ENCODE measurements around the gene DOC2A. TPM values are rescaled to one million over a fixed set of nuclear protein-coding genes. Genes with fewer than 3 reads are reported as not detected.

Gene DOC2A
- total and polyA plus RNA-seq, 4 donors, result 7.6 to 61.6 (median 37.6) TPM

DNA sequence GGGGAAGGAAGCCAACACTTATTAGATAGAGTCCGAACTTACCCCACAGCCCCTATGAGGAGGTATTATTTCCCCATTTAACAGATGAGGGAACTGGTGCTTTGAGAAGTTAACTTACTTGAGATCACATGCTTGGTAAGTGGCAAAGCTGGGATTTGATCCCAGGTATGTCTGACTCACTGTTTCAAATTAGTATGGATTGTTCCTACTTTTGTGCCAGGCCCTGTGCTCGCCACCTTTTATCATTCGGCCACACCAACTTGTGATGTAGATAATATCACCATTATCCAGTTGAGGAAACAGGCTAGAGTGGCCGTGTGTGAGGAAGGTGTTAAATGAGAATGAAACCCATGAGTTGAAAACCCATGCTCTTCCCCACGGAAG lies 26.1 kb downstream of the DOC2A start:
- Histone ChIP-seq H3K4me3 (ENCODE audit: low read depth, low read length) (no peak overlapping the region), H3K36me3 (ENCODE audit: control insufficient read depth, insufficient read depth, low read length) (peaks cover 92% of the 10 kb centered on the region), H3K9me3 (ENCODE audit: control insufficient read depth, insufficient read depth, low read length) (no peaks in the 10 kb centered on the region), H3K27ac (ENCODE audit: low read depth, low read length) (no peak overlapping the region), H3K4me1 (ENCODE audit: control insufficient read depth, insufficient read depth, low read length) (no peaks in the 10 kb centered on the region), H3K27me3 (ENCODE audit: control insufficient read depth, insufficient read depth, low read length) (no peaks in the 10 kb centered on the region)
- 71% methylated on average over 1 of the region's 5 CpGs for WGBS (ENCODE audit: insufficient coverage)
- DNase-seq (ENCODE audit: low read depth in 4 of 6, low spot score in 6 of 6), result no peak

- Histone ChIP-seq H3K4me3 (ENCODE audit: low read depth, low read length) (no peak overlapping the region), H3K27me3 (ENCODE audit: control insufficient read depth, insufficient read depth, low read length) (no peaks in the 10 kb centered on the region), H3K36me3 (ENCODE audit: control insufficient read depth, insufficient read depth, low read length) (peaks cover 92% of the 10 kb centered on the region), H3K27ac (ENCODE audit: low read depth, low read length) (no peak overlapping the region), H3K4me1 (ENCODE audit: control insufficient read depth, insufficient read depth, low read length) (no peaks in the 10 kb centered on the region), H3K9me3 (ENCODE audit: control insufficient read depth, insufficient read depth, low read length) (no peaks in the 10 kb centered on the region)
- DNase-seq (ENCODE audit: low read depth in 4 of 6, low spot score in 6 of 6), result no peak
- WGBS (ENCODE audit: insufficient coverage), result 90% methylated on average over 4 of the region's 6 CpGs
Measured at GRCh38 chr16:29984137-29984763, 26.6 kb downstream of the DOC2A start.

- no peak for DNase-seq (ENCODE audit: low read depth in 4 of 6, low spot score in 6 of 6)
- no peak overlapping the region for H3K4me3 ChIP-seq (ENCODE audit: low read depth, low read length)
- H3K36me3 ChIP-seq (ENCODE audit: control insufficient read depth, insufficient read depth, low read length), result peaks cover 92% of the 10 kb centered on the region
- H3K27ac ChIP-seq (ENCODE audit: low read depth, low read length), result no peak overlapping the region
- no peaks in the 10 kb centered on the region for H3K9me3 ChIP-seq (ENCODE audit: control insufficient read depth, insufficient read depth, low read length)
- 97% methylated on average over 11 of the region's 12 CpGs for WGBS (ENCODE audit: insufficient coverage)
- H3K27me3 ChIP-seq (ENCODE audit: control insufficient read depth, insufficient read depth, low read length), result no peaks in the 10 kb centered on the region
- no peaks in the 10 kb centered on the region for H3K4me1 ChIP-seq (ENCODE audit: control insufficient read depth, insufficient read depth, low read length)
Measured at GRCh38 chr16:29983420-29984136, 27.2 kb downstream of the DOC2A start.

- 94% methylated on average over 19 of the region's 24 CpGs for WGBS (ENCODE audit: insufficient coverage)
- peaks cover 92% of the 10 kb centered on the region for H3K36me3 ChIP-seq (ENCODE audit: control insufficient read depth, insufficient read depth, low read length)
- no peak for DNase-seq (ENCODE audit: low read depth in 4 of 6, low spot score in 6 of 6)
- H3K4me3 ChIP-seq (ENCODE audit: low read depth, low read length), result no peak overlapping the region
- no peak overlapping the region for H3K27ac ChIP-seq (ENCODE audit: low read depth, low read length)
- no peaks in the 10 kb centered on the region for H3K9me3 ChIP-seq (ENCODE audit: control insufficient read depth, insufficient read depth, low read length)
- peaks cover 4% of the 10 kb centered on the region for H3K4me1 ChIP-seq (ENCODE audit: control insufficient read depth, insufficient read depth, low read length)
- no peaks in the 10 kb centered on the region for H3K27me3 ChIP-seq (ENCODE audit: control insufficient read depth, insufficient read depth, low read length)
Measured at GRCh38 chr16:29982560-29983419, 28.0 kb downstream of the DOC2A start.

DNA sequence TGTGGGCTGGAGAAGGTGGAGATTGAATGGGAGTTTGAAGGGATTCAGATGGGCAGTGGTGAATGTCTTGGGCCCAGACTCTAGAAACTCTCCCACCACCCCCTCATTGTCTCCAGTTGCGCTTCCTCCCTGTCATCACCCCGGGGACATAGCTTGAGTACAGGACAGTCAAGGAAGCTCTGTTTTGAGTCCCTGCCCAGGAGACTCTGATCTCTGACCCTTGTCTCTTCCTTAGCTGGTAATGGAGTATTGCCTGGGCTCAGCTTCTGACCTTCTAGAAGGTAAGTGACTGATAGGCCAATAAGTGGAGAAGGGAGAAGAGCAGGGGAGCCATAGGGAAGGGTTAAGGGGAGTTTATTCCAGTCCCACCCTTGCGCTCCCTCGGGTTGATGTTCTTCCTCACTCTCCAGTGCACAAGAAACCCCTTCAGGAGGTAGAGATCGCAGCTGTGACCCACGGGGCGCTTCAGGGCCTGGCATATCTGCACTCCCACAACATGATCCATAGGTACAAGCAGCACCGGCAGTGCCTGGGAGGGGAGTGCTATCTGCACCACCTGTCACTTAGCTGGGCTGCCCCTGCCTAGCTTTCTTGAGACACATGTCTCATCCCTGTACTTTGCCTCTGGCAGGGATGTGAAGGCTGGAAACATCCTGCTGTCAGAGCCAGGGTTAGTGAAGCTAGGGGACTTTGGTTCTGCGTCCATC lies 32.1 kb downstream of the DOC2A start:
- Histone ChIP-seq H3K4me3 (ENCODE audit: low read depth, low read length) (no peak overlapping the region), H3K36me3 (ENCODE audit: control insufficient read depth, insufficient read depth, low read length) (peaks cover 59% of the 10 kb centered on the region), H3K9me3 (ENCODE audit: control insufficient read depth, insufficient read depth, low read length) (no peaks in the 10 kb centered on the region), H3K27me3 (ENCODE audit: control insufficient read depth, insufficient read depth, low read length) (no peaks in the 10 kb centered on the region), H3K27ac (ENCODE audit: low read depth, low read length) (no peak overlapping the region), H3K4me1 (ENCODE audit: control insufficient read depth, insufficient read depth, low read length) (peaks cover 33% of the 10 kb centered on the region)
- 97% methylated on average over 6 of the region's 9 CpGs for WGBS (ENCODE audit: insufficient coverage)
- DNase-seq (ENCODE audit: low read depth in 4 of 6, low spot score in 6 of 6), result no peak

- H3K4me1 ChIP-seq (ENCODE audit: control insufficient read depth, insufficient read depth, low read length), result peaks cover 37% of the 10 kb centered on the region
- no peaks in the 10 kb centered on the region for H3K27me3 ChIP-seq (ENCODE audit: control insufficient read depth, insufficient read depth, low read length)
- H3K9me3 ChIP-seq (ENCODE audit: control insufficient read depth, insufficient read depth, low read length), result no peaks in the 10 kb centered on the region
- WGBS (ENCODE audit: insufficient coverage), result 100% methylated on average over 5 of the region's 9 CpGs
- peaks cover 53% of the 10 kb centered on the region for H3K36me3 ChIP-seq (ENCODE audit: control insufficient read depth, insufficient read depth, low read length)
- no peak overlapping the region for H3K4me3 ChIP-seq (ENCODE audit: low read depth, low read length)
- H3K27ac ChIP-seq (ENCODE audit: low read depth, low read length), result no peak overlapping the region
- DNase-seq (ENCODE audit: low read depth in 4 of 6, low spot score in 6 of 6), result no peak
Measured at GRCh38 chr16:29978081-29978480, 32.7 kb downstream of the DOC2A start.

DNA sequence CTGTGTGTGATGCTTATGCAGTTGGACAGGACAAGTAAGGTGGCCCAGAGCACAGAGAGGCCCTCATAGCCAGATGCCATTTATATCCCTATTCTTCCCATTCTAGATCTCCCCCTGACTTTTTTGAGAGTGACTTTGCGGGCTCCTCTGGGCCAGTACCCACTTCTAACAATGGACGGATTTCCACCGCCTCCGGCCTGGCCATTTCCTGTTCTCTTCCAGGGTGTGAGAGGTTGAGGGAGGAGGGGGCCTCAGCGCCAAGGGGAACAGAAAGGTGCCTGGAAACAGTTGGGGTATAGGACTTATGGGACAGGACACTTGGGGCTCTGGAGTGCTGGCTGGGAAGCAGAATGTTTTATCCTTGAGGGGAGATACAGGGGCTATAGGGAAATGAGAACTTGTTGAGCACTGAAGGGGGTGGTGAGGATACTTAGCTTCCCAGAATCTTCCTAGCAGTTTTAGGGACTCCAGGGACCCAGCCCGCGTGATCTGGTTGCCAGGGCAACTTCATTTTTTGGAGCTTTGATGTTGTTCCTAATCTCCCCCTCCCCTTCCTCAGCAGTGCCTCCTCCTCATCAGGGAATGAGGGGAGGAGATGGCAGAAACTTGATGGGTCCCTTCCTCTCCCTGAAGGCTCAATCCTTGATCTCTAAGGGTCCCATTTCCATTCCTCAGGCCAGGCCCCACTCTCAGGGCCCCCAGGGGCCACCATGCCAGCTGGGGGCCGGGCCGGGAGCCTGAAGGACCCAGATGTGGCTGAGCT lies 33.6 kb downstream of the DOC2A start:
- Histone ChIP-seq H3K27ac (ENCODE audit: low read depth, low read length) (no peak overlapping the region), H3K27me3 (ENCODE audit: control insufficient read depth, insufficient read depth, low read length) (no peaks in the 10 kb centered on the region), H3K4me1 (ENCODE audit: control insufficient read depth, insufficient read depth, low read length) (peaks cover 37% of the 10 kb centered on the region), H3K9me3 (ENCODE audit: control insufficient read depth, insufficient read depth, low read length) (no peaks in the 10 kb centered on the region), H3K36me3 (ENCODE audit: control insufficient read depth, insufficient read depth, low read length) (peaks cover 44% of the 10 kb centered on the region), H3K4me3 (ENCODE audit: low read depth, low read length) (no peak overlapping the region)
- no peak for DNase-seq (ENCODE audit: low read depth in 4 of 6, low spot score in 6 of 6)
- 80% methylated on average over 6 of the region's 9 CpGs for WGBS (ENCODE audit: insufficient coverage)

DNA sequence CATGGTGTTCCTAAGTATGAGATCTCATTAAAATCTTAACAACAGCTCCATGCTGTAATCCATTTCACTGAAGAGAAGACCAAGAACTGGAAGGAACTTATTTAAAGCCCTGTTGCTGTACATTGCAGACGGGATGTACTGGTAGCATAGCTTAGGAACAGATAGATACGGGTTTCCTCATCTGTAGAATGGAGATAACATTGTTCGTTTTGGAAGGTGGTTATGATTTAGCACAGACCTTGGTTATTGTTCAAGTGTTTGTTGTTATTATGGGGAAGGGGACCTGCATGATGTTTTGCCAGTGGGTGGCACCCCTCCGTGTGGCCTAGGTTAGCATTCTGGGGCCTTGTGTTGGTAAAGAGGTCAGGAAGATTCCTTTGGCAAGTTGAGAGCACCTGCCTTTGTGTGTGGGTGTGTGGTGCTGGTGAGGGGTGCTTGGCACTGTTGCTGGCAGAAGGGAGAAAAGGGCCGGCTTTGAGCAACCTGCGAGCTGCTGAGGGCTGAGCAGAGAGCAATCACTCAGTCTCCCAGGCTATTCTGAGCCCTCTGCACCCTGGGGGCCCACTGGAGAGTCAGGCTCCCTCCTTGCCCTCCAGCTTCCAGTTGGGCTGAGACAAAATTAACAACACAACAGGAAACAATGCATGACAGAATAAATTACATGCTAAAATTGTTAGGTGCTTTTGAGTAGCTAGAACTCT lies 34.9 kb downstream of the DOC2A start:
- no peak for DNase-seq (ENCODE audit: low read depth in 4 of 6, low spot score in 6 of 6)
- peaks cover 37% of the 10 kb centered on the region for H3K4me1 ChIP-seq (ENCODE audit: control insufficient read depth, insufficient read depth, low read length)
- H3K9me3 ChIP-seq (ENCODE audit: control insufficient read depth, insufficient read depth, low read length), result no peaks in the 10 kb centered on the region
- H3K27ac ChIP-seq (ENCODE audit: low read depth, low read length), result no peak overlapping the region
- no peaks in the 10 kb centered on the region for H3K27me3 ChIP-seq (ENCODE audit: control insufficient read depth, insufficient read depth, low read length)
- peaks cover 39% of the 10 kb centered on the region for H3K36me3 ChIP-seq (ENCODE audit: control insufficient read depth, insufficient read depth, low read length)
- WGBS (ENCODE audit: insufficient coverage), result 19% methylated on average over 6 of the region's 6 CpGs
- peak overlapping the region; percentile 19 for H3K4me3 ChIP-seq (ENCODE audit: low read depth, low read length)

Measured in spinal cord (tissue), 10 donors.